K562 (cell line): ENCODE data around the gene KDM2B. TPM values are rescaled to one million over a fixed set of nuclear protein-coding genes. Genes with fewer than 3 reads are reported as not detected.

ENCODE experiments used
- ARID1B ChIP-seq: fragments of 450-650 bp; IDR thresholded peaks from 2 replicates; pipeline ENCODE4 v1.6.1; 2016; ENCODE audit warnings: antibody characterized with exemption, mild to moderate bottlenecking, inconsistent platforms
- CC2D1A ChIP-seq: fragments of 450-650 bp; IDR thresholded peaks from 2 replicates; pipeline ENCODE4 v1.6.1; 2017; ENCODE audit warnings: mild to moderate bottlenecking
- HDAC1 ChIP-seq, 2 experiments: fragments of 450-650 bp; IDR thresholded peaks; 2 replicates each; pipeline ENCODE4 v1.6.1; 2016 to 2017; ENCODE audit warnings: inconsistent platforms in 1 of 2, mild to moderate bottlenecking in 1 of 2, moderate library complexity in 1 of 2
- NEUROD1 ChIP-seq: fragments of 150-350 bp; IDR thresholded peaks from 2 replicates; pipeline ENCODE4 v1.6.1; 2014; ENCODE audit warnings: borderline replicate concordance, low read length, low read depth; ENCODE audit not compliant: partially characterized antibody
- RBM25 ChIP-seq: fragments of 200-400 bp; formaldehyde crosslinking; IDR thresholded peaks from 2 replicates; pipeline ENCODE4 v1.6.1; 2018; ENCODE audit warnings: low read length, low read depth, moderate library complexity; ENCODE audit not compliant: severe bottlenecking
- SMAD4 ChIP-seq: fragments of 250-450 bp; sonication (Bioruptor Pico); conservative IDR thresholded peaks from 2 replicates; pipeline ENCODE4 v1.8.0; 2021; ENCODE audit warnings: inconsistent platforms, mild to moderate bottlenecking, moderate library complexity
- SRSF7 ChIP-seq: fragments of 200-400 bp; formaldehyde crosslinking; optimal IDR thresholded peaks from 2 replicates; pipeline ENCODE3; 2017; ENCODE audit warnings: mild to moderate bottlenecking, low read depth, low read length
- TEAD2 ChIP-seq: fragments of 450-650 bp; IDR thresholded peaks from 2 replicates; pipeline ENCODE4 v1.6.1; 2016; ENCODE audit warnings: missing genetic modification characterization, control low read depth, missing compliant biosample characterization
- ZBTB1 ChIP-seq: sonication (generic); formaldehyde crosslinking; IDR thresholded peaks from 2 replicates; pipeline ENCODE4 v1.8.1; 2023; ENCODE audit warnings: missing genetic modification reagents, low read depth, mild to moderate bottlenecking, borderline replicate concordance
- ZFX ChIP-seq: sonication (generic); formaldehyde crosslinking; IDR thresholded peaks from 2 replicates; pipeline ENCODE4 v1.8.0; 2022; ENCODE audit warnings: mild to moderate bottlenecking, missing genetic modification reagents, moderate library complexity
- ZNF175 ChIP-seq: fragments of 200-800 bp; sonication (Bioruptor generic); IDR thresholded peaks from 2 replicates; pipeline ENCODE4 v1.6.1; 2016; ENCODE audit warnings: low read depth, mild to moderate bottlenecking, missing genetic modification characterization, missing compliant biosample characterization
- ZNF431 ChIP-seq: sonication (generic); formaldehyde crosslinking; IDR thresholded peaks from 2 replicates; pipeline ENCODE4 v1.8.0; 2022; ENCODE audit warnings: mild to moderate bottlenecking, missing genetic modification reagents
- ZNF717 ChIP-seq: fragments of 250-450 bp; sonication (Bioruptor Pico); IDR thresholded peaks from 2 replicates; pipeline ENCODE4 v1.5.0; 2021
- polyA plus RNA-seq, 8 experiments: library from polyadenylated mRNA; depleted of rRNA in 4 of 8; stranded (reverse) in 5 of 8; unstranded in 3 of 8; fragments of >200 nt; fragmentation: Nextera tagmentation in 2 of 8; fragmentation: Illumina TruSeq in 1 of 8; extraction: Ambion mirVana in 2 of 8; extraction: Trizol in 1 of 8; gene quantifications; 2 replicates each; pipeline versions ENCODE4 v1.2.1 to v1.2.3, GENCODE V29; 2011 to 2014; ENCODE audit warnings: inconsistent platforms in 1 of 8, missing spikeins in 1 of 8
- total RNA-seq, 7 experiments: library from RNA; depleted of rRNA in 6 of 7; stranded (reverse); fragments of >200 nt in 6 of 7; fragmentation: Illumina TruSeq in 2 of 7; extraction: Trizol in 2 of 7; gene quantifications; 2 replicates each; pipeline versions ENCODE4 v1.2.1 to v1.2.3, GENCODE V29; 2011 to 2021; ENCODE audit warnings: low replicate concordance in 1 of 7
- TF ChIP-seq, protein P1 (sequence below): fragments of 450-650 bp; IDR thresholded peaks from 2 replicates; pipeline ENCODE4 v1.6.1; 2014; ENCODE audit warnings: low read depth, mild to moderate bottlenecking, moderate library complexity, borderline replicate concordance
- TF ChIP-seq, protein P2 (sequence below): sonication (generic); formaldehyde crosslinking; IDR thresholded peaks from 2 replicates; pipeline ENCODE4 v1.8.0; 2023; ENCODE audit warnings: mild to moderate bottlenecking, missing genetic modification reagents
- TF ChIP-seq, protein P3 (sequence below): fragments of 250-450 bp; sonication (Bioruptor Pico); IDR thresholded peaks from 2 replicates; pipeline ENCODE4 v1.4.0; 2020

KDM2B gene
- total and polyA plus RNA-seq, 9 of the 15 experiments (the other 6 are each of a cell fraction or from before 2014, with no cell fraction given): 7.4 to 50.5 (median 22.5) TPM

DNA sequence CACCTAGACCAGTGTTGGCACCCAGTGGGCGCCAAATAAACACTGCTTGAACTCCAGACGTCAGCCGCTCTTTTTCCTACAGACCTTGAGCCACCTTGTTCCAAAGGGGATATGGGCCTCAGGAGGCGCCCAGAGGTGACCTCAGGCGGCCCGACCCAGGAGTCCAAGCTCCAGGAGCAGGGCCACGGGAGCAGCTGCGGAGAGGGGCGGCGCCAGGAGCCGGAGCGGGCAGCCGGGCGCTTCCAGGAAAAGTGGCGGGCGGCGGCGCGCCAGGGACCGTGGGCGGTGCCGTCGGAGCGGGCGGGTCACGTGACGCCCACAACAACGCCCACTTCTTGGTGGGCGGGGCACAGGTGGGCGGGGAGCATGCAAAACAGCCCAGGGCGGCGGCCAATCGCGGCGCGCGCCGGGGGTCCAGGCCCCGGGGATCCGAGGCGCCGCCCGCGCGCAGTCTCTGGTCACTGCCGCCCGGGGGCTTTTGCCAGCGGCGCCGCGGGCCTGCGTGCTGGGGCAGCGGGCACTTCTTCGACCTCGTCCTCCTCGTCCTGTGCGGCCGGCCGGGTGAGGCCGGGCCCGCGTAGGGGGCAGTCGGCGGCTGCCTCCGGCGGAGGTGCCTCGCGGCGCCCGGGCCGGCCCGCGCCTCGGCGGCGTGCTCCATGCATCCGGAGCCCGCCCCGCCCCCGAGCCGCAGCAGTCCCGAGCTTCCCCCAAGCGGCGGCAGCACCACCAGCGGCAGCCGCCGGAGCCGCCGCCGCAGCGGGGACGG is 45.4 kb upstream of the KDM2B start, which contains the start of gene ORAI1 (continued):
- TF ChIP-seq, protein P1, sequence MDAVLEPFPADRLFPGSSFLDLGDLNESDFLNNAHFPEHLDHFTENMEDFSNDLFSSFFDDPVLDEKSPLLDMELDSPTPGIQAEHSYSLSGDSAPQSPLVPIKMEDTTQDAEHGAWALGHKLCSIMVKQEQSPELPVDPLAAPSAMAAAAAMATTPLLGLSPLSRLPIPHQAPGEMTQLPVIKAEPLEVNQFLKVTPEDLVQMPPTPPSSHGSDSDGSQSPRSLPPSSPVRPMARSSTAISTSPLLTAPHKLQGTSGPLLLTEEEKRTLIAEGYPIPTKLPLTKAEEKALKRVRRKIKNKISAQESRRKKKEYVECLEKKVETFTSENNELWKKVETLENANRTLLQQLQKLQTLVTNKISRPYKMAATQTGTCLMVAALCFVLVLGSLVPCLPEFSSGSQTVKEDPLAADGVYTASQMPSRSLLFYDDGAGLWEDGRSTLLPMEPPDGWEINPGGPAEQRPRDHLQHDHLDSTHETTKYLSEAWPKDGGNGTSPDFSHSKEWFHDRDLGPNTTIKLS: peak; percentile 61; the same call in 1 of the 2 replicates
- TF ChIP-seq SRSF7: no peak
- peak; percentile 96 for TF ChIP-seq SMAD4 (CRISPR knock-in tag)
- TF ChIP-seq ZFX (CRISPR knock-in tag): peak; percentile 25; the same call in 1 of the 2 replicates
- no peak for TF ChIP-seq ZNF717
- no peak for TF ChIP-seq TEAD2
- TF ChIP-seq ZNF431 (CRISPR knock-in tag): no peak
- TF ChIP-seq ZBTB1: no peak; the same call in 1 of the 2 replicates
- 0 out of 2 replicates have a peak, but pooled peaks have one; percentile 47 for TF ChIP-seq ZNF175 (CRISPR knock-in tag)
- TF ChIP-seq RBM25: peak; percentile 78
- no peak for TF ChIP-seq CC2D1A
- TF ChIP-seq, protein P2, sequence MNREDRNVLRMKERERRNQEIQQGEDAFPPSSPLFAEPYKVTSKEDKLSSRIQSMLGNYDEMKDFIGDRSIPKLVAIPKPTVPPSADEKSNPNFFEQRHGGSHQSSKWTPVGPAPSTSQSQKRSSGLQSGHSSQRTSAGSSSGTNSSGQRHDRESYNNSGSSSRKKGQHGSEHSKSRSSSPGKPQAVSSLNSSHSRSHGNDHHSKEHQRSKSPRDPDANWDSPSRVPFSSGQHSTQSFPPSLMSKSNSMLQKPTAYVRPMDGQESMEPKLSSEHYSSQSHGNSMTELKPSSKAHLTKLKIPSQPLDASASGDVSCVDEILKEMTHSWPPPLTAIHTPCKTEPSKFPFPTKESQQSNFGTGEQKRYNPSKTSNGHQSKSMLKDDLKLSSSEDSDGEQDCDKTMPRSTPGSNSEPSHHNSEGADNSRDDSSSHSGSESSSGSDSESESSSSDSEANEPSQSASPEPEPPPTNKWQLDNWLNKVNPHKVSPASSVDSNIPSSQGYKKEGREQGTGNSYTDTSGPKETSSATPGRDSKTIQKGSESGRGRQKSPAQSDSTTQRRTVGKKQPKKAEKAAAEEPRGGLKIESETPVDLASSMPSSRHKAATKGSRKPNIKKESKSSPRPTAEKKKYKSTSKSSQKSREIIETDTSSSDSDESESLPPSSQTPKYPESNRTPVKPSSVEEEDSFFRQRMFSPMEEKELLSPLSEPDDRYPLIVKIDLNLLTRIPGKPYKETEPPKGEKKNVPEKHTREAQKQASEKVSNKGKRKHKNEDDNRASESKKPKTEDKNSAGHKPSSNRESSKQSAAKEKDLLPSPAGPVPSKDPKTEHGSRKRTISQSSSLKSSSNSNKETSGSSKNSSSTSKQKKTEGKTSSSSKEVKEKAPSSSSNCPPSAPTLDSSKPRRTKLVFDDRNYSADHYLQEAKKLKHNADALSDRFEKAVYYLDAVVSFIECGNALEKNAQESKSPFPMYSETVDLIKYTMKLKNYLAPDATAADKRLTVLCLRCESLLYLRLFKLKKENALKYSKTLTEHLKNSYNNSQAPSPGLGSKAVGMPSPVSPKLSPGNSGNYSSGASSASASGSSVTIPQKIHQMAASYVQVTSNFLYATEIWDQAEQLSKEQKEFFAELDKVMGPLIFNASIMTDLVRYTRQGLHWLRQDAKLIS: no peak; the same call in 1 of the 2 replicates
- peak; percentile 32 for TF ChIP-seq NEUROD1
- TF ChIP-seq ARID1B: no peak
- peak in 1 of 2 experiments; percentile 7; a peak in 1 of 4 replicates for TF ChIP-seq HDAC1 (IDR thresholded peaks at IDR 0.05)
- TF ChIP-seq, protein P3, sequence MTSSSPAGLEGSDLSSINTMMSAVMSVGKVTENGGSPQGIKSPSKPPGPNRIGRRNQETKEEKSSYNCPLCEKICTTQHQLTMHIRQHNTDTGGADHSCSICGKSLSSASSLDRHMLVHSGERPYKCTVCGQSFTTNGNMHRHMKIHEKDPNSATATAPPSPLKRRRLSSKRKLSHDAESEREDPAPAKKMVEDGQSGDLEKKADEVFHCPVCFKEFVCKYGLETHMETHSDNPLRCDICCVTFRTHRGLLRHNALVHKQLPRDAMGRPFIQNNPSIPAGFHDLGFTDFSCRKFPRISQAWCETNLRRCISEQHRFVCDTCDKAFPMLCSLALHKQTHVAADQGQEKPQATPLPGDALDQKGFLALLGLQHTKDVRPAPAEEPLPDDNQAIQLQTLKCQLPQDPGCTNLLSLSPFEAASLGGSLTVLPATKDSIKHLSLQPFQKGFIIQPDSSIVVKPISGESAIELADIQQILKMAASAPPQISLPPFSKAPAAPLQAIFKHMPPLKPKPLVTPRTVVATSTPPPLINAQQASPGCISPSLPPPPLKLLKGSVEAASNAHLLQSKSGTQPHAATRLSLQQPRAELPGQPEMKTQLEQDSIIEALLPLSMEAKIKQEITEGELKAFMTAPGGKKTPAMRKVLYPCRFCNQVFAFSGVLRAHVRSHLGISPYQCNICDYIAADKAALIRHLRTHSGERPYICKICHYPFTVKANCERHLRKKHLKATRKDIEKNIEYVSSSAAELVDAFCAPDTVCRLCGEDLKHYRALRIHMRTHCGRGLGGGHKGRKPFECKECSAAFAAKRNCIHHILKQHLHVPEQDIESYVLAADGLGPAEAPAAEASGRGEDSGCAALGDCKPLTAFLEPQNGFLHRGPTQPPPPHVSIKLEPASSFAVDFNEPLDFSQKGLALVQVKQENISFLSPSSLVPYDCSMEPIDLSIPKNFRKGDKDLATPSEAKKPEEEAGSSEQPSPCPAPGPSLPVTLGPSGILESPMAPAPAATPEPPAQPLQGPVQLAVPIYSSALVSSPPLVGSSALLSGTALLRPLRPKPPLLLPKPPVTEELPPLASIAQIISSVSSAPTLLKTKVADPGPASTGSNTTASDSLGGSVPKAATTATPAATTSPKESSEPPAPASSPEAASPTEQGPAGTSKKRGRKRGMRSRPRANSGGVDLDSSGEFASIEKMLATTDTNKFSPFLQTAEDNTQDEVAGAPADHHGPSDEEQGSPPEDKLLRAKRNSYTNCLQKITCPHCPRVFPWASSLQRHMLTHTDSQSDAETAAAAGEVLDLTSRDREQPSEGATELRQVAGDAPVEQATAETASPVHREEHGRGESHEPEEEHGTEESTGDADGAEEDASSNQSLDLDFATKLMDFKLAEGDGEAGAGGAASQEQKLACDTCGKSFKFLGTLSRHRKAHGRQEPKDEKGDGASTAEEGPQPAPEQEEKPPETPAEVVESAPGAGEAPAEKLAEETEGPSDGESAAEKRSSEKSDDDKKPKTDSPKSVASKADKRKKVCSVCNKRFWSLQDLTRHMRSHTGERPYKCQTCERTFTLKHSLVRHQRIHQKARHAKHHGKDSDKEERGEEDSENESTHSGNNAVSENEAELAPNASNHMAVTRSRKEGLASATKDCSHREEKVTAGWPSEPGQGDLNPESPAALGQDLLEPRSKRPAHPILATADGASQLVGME (CRISPR knock-in tag): 0 out of 2 replicates have a peak, but pooled peaks have one; percentile 44
